MM.1S (cell line): ENCODE measurements around the gene CNTLN.

Experiments used
- DNase-seq: peaks from one replicate; pipeline ENCODE4 v3.0.0-alpha.2; 2015
- H2AFZ ChIP-seq: fragments of 300-600 bp; sonication (generic); 2 replicates; pipeline ENCODE4 v1.6.0; 2016; ENCODE audit warnings: antibody characterized with exemption, low read length
- H3F3A ChIP-seq: fragments of 300-600 bp; sonication (generic); 2 replicates; pipeline ENCODE4 v1.6.1; 2016; ENCODE audit warnings: mild to moderate bottlenecking, antibody characterized with exemption, low read length, moderate library complexity, mixed read lengths; ENCODE audit not compliant: insufficient read depth
- H3K27ac ChIP-seq: fragments of 300-600 bp; sonication (generic); 2 replicates; pipeline ENCODE4 v1.5.1; 2016; ENCODE audit warnings: mild to moderate bottlenecking, low read length
- H3K27me3 ChIP-seq: fragments of 300-600 bp; sonication (generic); replicated peaks from 2 replicates; pipeline ENCODE4 v1.6.0; 2016; ENCODE audit warnings: low read length; ENCODE audit not compliant: insufficient read depth
- H3K36me3 ChIP-seq: fragments of 300-600 bp; sonication (generic); replicated peaks from 2 replicates; pipeline ENCODE4 v1.6.1; 2016; ENCODE audit warnings: mild to moderate bottlenecking, low read length, mixed read lengths; ENCODE audit not compliant: insufficient read depth
- H3K4me1 ChIP-seq: fragments of 300-600 bp; sonication (generic); 2 replicates; pipeline ENCODE4 v1.6.1; 2016; ENCODE audit warnings: low read length, mixed read lengths
- H3K4me2 ChIP-seq: fragments of 300-600 bp; sonication (generic); 2 replicates; pipeline ENCODE4 v1.6.0; 2016; ENCODE audit warnings: low read depth, low read length
- H3K4me3 ChIP-seq: fragments of 300-600 bp; sonication (generic); 2 replicates; pipeline ENCODE4 v1.5.1; 2016; ENCODE audit warnings: low read length, mixed read lengths
- H3K79me2 ChIP-seq: fragments of 300-600 bp; sonication (generic); 2 replicates; pipeline ENCODE4 v1.6.1; 2016; ENCODE audit warnings: mixed run types, low read length, mixed read lengths
- H3K9ac ChIP-seq: fragments of 300-600 bp; sonication (generic); 2 replicates; pipeline ENCODE4 v1.6.1; 2016; ENCODE audit warnings: low read length, mixed read lengths
- H3K9me2 ChIP-seq: fragments of 300-600 bp; sonication (generic); replicated peaks from 2 replicates; pipeline ENCODE4 v1.6.1; 2016; ENCODE audit warnings: mild to moderate bottlenecking, low read length, mixed read lengths; ENCODE audit not compliant: insufficient read depth
- H3K9me3 ChIP-seq: fragments of 300-600 bp; sonication (generic); replicated peaks from 2 replicates; pipeline ENCODE4 v1.6.1; 2016; ENCODE audit warnings: mild to moderate bottlenecking, low read length, mixed read lengths; ENCODE audit not compliant: insufficient read depth
- H4K20me1 ChIP-seq: fragments of 300-600 bp; sonication (generic); 2 replicates; pipeline ENCODE4 v1.6.1; 2016; ENCODE audit warnings: mild to moderate bottlenecking, low read length, moderate library complexity, mixed read lengths; ENCODE audit not compliant: insufficient read depth
- EZH2 ChIP-seq: fragments of 300-600 bp; sonication (generic); optimal IDR thresholded peaks from 2 replicates; pipeline ENCODE3; 2017; ENCODE audit warnings: low read depth, mild to moderate bottlenecking, antibody characterized with exemption, low read length, mixed read lengths
- EZH2phosphoT487 ChIP-seq: fragments of 300-600 bp; sonication (generic); IDR thresholded peaks from 2 replicates; pipeline ENCODE4 v1.6.1; 2018; ENCODE audit warnings: antibody characterized with exemption, low read length
- TF ChIP-seq, protein P1 (sequence below): fragments of 300-600 bp; sonication (generic); IDR thresholded peaks from 2 replicates; pipeline ENCODE4 v1.5.1; 2016; ENCODE audit warnings: antibody characterized with exemption, low read length, mixed read lengths

CNTLN gene

DNA sequence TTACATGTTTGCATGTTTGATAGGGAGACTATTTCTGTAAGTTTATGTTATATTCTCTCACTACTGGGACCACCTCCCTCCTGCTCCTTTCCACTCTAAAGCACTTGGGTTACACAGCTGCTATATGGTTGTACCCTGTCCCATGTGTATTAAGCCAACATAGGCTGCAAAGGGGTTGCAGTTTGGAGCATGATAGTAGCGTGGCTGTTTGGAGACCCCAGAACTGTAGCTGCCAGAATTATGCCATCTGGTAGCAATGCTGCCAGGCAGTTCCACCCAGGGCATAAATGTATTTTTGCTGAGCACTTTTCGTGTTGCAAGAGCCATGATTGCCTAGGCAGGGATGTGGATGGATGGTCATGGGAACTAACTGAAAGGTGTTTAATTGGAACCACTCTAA lies 81.8 kb downstream of the CNTLN start:
- no peak for DNase-seq
- Histone ChIP-seq H3K79me2 (no peaks in the 10 kb centered on the region), H3K9ac (no peak overlapping the region), H3K4me3 (no peak overlapping the region), H3K4me1 (no peaks in the 10 kb centered on the region), H3K4me2 (no peak overlapping the region), H3K27ac (no peak overlapping the region), H3K36me3 (no peaks in the 10 kb centered on the region), H3F3A (no peaks in the 10 kb centered on the region), H3K27me3 (no peaks in the 10 kb centered on the region), H3K9me2 (no peaks in the 10 kb centered on the region), H3K9me3 (no peaks in the 10 kb centered on the region), H2AFZ (no peak overlapping the region), H4K20me1 (no peaks in the 10 kb centered on the region)
- TF ChIP-seq EZH2phosphoT487: no peak
- TF ChIP-seq, protein P1, sequence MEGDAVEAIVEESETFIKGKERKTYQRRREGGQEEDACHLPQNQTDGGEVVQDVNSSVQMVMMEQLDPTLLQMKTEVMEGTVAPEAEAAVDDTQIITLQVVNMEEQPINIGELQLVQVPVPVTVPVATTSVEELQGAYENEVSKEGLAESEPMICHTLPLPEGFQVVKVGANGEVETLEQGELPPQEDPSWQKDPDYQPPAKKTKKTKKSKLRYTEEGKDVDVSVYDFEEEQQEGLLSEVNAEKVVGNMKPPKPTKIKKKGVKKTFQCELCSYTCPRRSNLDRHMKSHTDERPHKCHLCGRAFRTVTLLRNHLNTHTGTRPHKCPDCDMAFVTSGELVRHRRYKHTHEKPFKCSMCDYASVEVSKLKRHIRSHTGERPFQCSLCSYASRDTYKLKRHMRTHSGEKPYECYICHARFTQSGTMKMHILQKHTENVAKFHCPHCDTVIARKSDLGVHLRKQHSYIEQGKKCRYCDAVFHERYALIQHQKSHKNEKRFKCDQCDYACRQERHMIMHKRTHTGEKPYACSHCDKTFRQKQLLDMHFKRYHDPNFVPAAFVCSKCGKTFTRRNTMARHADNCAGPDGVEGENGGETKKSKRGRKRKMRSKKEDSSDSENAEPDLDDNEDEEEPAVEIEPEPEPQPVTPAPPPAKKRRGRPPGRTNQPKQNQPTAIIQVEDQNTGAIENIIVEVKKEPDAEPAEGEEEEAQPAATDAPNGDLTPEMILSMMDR: no peak
- TF ChIP-seq EZH2: no peak

DNA sequence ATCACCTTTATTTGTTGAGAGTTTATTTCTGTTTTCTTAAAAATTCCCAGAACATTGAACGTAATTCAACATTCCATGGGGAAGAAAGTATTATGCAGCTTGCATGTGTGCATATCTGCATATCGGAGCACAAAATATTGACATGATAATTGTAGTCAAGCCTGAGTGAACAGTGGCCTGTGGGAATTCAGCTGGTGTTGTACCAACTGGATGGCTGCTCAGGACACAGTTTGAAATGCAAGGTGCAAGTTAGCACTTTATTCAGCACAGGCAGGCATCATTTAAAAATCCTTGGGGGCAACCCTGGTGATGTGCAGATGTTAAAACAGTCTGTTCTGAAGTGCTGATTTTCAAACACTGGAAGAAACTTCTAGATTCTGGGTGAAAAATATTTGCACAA lies 82.4 kb downstream of the CNTLN start:
- TF ChIP-seq EZH2 (no peak), EZH2phosphoT487 (no peak)
- TF ChIP-seq, protein P1: no peak
- H3K4me2 ChIP-seq: no peak overlapping the region
- no peaks in the 10 kb centered on the region for H3K27me3 ChIP-seq
- H3K9me2 ChIP-seq: no peaks in the 10 kb centered on the region
- DNase-seq: no peak
- H2AFZ ChIP-seq: no peak overlapping the region
- H3K27ac ChIP-seq: no peak overlapping the region
- no peaks in the 10 kb centered on the region for H3K79me2 ChIP-seq
- H3K36me3 ChIP-seq: no peaks in the 10 kb centered on the region
- H3K9me3 ChIP-seq: no peaks in the 10 kb centered on the region
- H3F3A ChIP-seq: no peaks in the 10 kb centered on the region
- no peak overlapping the region for H3K4me3 ChIP-seq
- H4K20me1 ChIP-seq: no peaks in the 10 kb centered on the region
- no peak overlapping the region for H3K9ac ChIP-seq
- H3K4me1 ChIP-seq: no peaks in the 10 kb centered on the region

DNA sequence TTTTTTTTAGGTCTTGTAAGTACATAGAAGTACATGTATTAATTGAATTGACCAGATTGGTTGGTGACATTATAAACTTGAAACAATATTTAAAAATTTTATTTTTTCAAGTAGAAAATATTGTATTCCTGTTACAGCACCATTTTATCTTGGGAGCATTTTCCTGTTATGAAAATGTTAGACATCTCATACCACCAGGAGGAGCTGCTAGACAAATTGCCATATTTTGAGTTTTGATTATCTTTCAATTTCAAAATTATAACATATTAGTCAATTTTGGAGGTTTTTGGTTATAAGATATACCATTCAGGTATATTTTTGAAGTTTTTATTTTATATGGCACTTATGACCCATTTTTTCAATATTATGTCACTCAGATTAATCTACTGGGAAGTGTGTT lies 84.4 kb downstream of the CNTLN start:
- H4K20me1 ChIP-seq: no peaks in the 10 kb centered on the region
- H3K9me3 ChIP-seq: no peaks in the 10 kb centered on the region
- H3K27ac ChIP-seq: no peak overlapping the region
- H3K36me3 ChIP-seq: no peaks in the 10 kb centered on the region
- no peak overlapping the region for H3K4me2 ChIP-seq
- no peak overlapping the region for H2AFZ ChIP-seq
- H3K9me2 ChIP-seq: no peaks in the 10 kb centered on the region
- H3K4me3 ChIP-seq: no peak overlapping the region
- H3K9ac ChIP-seq: no peak overlapping the region
- no peaks in the 10 kb centered on the region for H3K27me3 ChIP-seq
- H3K4me1 ChIP-seq: no peaks in the 10 kb centered on the region
- no peaks in the 10 kb centered on the region for H3K79me2 ChIP-seq
- no peak for TF ChIP-seq EZH2
- TF ChIP-seq, protein P1: no peak
- H3F3A ChIP-seq: no peaks in the 10 kb centered on the region
- DNase-seq: no peak

- no peaks in the 10 kb centered on the region for H3K36me3 ChIP-seq
- DNase-seq: no peak
- H3K4me3 ChIP-seq: no peak overlapping the region
- H3K9me2 ChIP-seq: no peaks in the 10 kb centered on the region
- H3K9me3 ChIP-seq: no peaks in the 10 kb centered on the region
- no peak overlapping the region for H3K9ac ChIP-seq
- H3K27me3 ChIP-seq: no peaks in the 10 kb centered on the region
- H3K27ac ChIP-seq: no peak overlapping the region
- H3K79me2 ChIP-seq: no peaks in the 10 kb centered on the region
- no peak for TF ChIP-seq EZH2phosphoT487
- TF ChIP-seq, protein P1: no peak
- TF ChIP-seq EZH2: no peak
- no peak overlapping the region for H2AFZ ChIP-seq
- H3K4me1 ChIP-seq: no peaks in the 10 kb centered on the region
- H3K4me2 ChIP-seq: no peak overlapping the region
- no peaks in the 10 kb centered on the region for H4K20me1 ChIP-seq
- H3F3A ChIP-seq: no peaks in the 10 kb centered on the region
Observed at GRCh38 chr9:17222932-17223331, 88.1 kb downstream of the CNTLN start.
